GM23338 (cell line): ENCODE data around the gene NID2. TPM values are rescaled to one million over a fixed set of nuclear protein-coding genes. Genes with fewer than 3 reads are reported as not detected.

ENCODE experiments used
- ATAC-seq: fragments of 200-7000 bp; cut with Tn5 transposase; 3 replicates; pipeline ENCODE4 v1.9.1; 2020
- DNase-seq: peaks from one replicate; pipeline ENCODE4 v3.0.0-alpha.2; 2015; ENCODE audit warnings: low spot score
- H2AFZ ChIP-seq: fragments of 200-600 bp; sonication (generic); 2 replicates; pipeline ENCODE4 v1.8.0; 2016; ENCODE audit warnings: antibody characterized with exemption, mild to moderate bottlenecking, moderate library complexity
- H3F3A ChIP-seq: fragments of 200-600 bp; sonication (generic); replicated peaks from 2 replicates; pipeline ENCODE4 v1.8.0; 2017; ENCODE audit warnings: antibody characterized with exemption, mixed run types, low read depth
- H3K27ac ChIP-seq: fragments of 200-600 bp; sonication (generic); 2 replicates; pipeline ENCODE4 v1.6.1; 2016; ENCODE audit warnings: low read depth
- H3K27me3 ChIP-seq: fragments of 200-600 bp; sonication (generic); 2 replicates; pipeline ENCODE4 v1.8.0; 2016; ENCODE audit warnings: mild to moderate bottlenecking, mixed run types, moderate library complexity; ENCODE audit not compliant: insufficient read depth
- H3K36me3 ChIP-seq: fragments of 200-600 bp; sonication (generic); 2 replicates; pipeline ENCODE4 v1.8.0; 2016; ENCODE audit warnings: mild to moderate bottlenecking; ENCODE audit not compliant: insufficient read depth
- H3K4me1 ChIP-seq: fragments of 200-600 bp; sonication (generic); 2 replicates; pipeline ENCODE4 v1.8.0; 2016; ENCODE audit warnings: mild to moderate bottlenecking, moderate library complexity; ENCODE audit not compliant: insufficient read depth
- H3K4me2 ChIP-seq: fragments of 200-600 bp; sonication (generic); 2 replicates; pipeline ENCODE4 v1.7.1; 2017; ENCODE audit warnings: mixed run types
- H3K4me3 ChIP-seq: fragments of 200-600 bp; sonication (generic); 2 replicates; pipeline ENCODE4 v1.6.1; 2016; ENCODE audit warnings: mixed run types
- H3K79me2 ChIP-seq: fragments of 200-600 bp; sonication (generic); replicated peaks from 2 replicates; pipeline ENCODE4 v1.8.0; 2017; ENCODE audit warnings: mild to moderate bottlenecking; ENCODE audit not compliant: insufficient read depth
- H3K9me2 ChIP-seq: fragments of 200-600 bp; sonication (generic); 2 replicates; pipeline ENCODE4 v1.8.0; 2017; ENCODE audit not compliant: insufficient read depth
- H4K20me1 ChIP-seq: fragments of 200-600 bp; sonication (generic); replicated peaks from 2 replicates; pipeline ENCODE4 v1.8.0; 2017; ENCODE audit warnings: mild to moderate bottlenecking; ENCODE audit not compliant: insufficient read depth
- H3K27ac Mint-ChIP-seq: 2 replicates; pipeline ENCODE4 v1.8.0; 2020; ENCODE audit warnings: inconsistent platforms, mild to moderate bottlenecking, moderate library complexity, mixed read lengths
- H3K27me3 Mint-ChIP-seq: 3 replicates; pipeline ENCODE4 v1.8.0; 2022; ENCODE audit warnings: low read depth, mild to moderate bottlenecking, moderate library complexity, mixed read lengths, inconsistent platforms; ENCODE audit not compliant: insufficient read depth, poor library complexity
- H3K36me3 Mint-ChIP-seq: 3 replicates; pipeline ENCODE4 v1.8.0; 2021; ENCODE audit warnings: low read depth, mild to moderate bottlenecking, inconsistent platforms, moderate library complexity, mixed read lengths
- H3K4me1 Mint-ChIP-seq: 3 replicates; pipeline ENCODE4 v1.8.0; 2020; ENCODE audit warnings: mild to moderate bottlenecking, inconsistent platforms, mixed read lengths
- H3K4me3 Mint-ChIP-seq: 3 replicates; pipeline ENCODE4 v1.8.0; 2021; ENCODE audit warnings: moderate library complexity, mild to moderate bottlenecking, inconsistent platforms, mixed read lengths
- H3K9me3 Mint-ChIP-seq: 3 replicates; pipeline ENCODE4 v1.8.0; 2020; ENCODE audit warnings: moderate library complexity, mild to moderate bottlenecking, inconsistent platforms, mixed read lengths
- CREB1 ChIP-seq: fragments of 250-450 bp; sonication (Bioruptor Pico); IDR thresholded peaks from 2 replicates; pipeline ENCODE4 v1.5.0; 2020; ENCODE audit warnings: low read depth, mild to moderate bottlenecking, moderate library complexity
- EZH2 ChIP-seq: fragments of 200-600 bp; sonication (generic); IDR thresholded peaks from one replicate; pipeline ENCODE4 v1.8.0; 2017; ENCODE audit warnings: antibody characterized with exemption, mild to moderate bottlenecking, low read depth; ENCODE audit not compliant: unreplicated experiment
- EZH2phosphoT487 ChIP-seq: fragments of 200-600 bp; sonication (generic); IDR thresholded peaks from one replicate; pipeline ENCODE4 v1.8.1; 2018; ENCODE audit warnings: antibody characterized with exemption; ENCODE audit not compliant: unreplicated experiment
- JUNB ChIP-seq: IDR thresholded peaks from one replicate; pipeline ENCODE4 v1.6.1; 2016; ENCODE audit warnings: antibody characterized with exemption; ENCODE audit not compliant: unreplicated experiment
- NANOG ChIP-seq: IDR thresholded peaks from 2 replicates; pipeline ENCODE4 v1.6.1; 2016; ENCODE audit warnings: antibody characterized with exemption, borderline replicate concordance
- POLR2AphosphoS5 ChIP-seq: IDR thresholded peaks from 2 replicates; pipeline ENCODE4 v1.6.1; 2016; ENCODE audit warnings: antibody characterized with exemption, low read depth
- STAT1 ChIP-seq: IDR thresholded peaks from one replicate; pipeline ENCODE4 v1.6.1; 2016; ENCODE audit warnings: antibody characterized with exemption; ENCODE audit not compliant: unreplicated experiment
- ZNF114 ChIP-seq: fragments of 250-450 bp; sonication (Bioruptor Pico); IDR thresholded peaks from 2 replicates; pipeline ENCODE4 v1.5.0; 2020; ENCODE audit warnings: mild to moderate bottlenecking, moderate library complexity
- ZNF331 ChIP-seq: fragments of 250-450 bp; sonication (Bioruptor Pico); IDR thresholded peaks from 2 replicates; pipeline ENCODE4 v1.5.0; 2020; ENCODE audit warnings: low read depth, mild to moderate bottlenecking, moderate library complexity
- polyA plus RNA-seq: library from polyadenylated mRNA; unstranded; fragments of >200 nt; fragmentation: Nextera tagmentation; extraction: Ambion mirVana; gene quantifications from 2 replicates; pipeline ENCODE4 v1.2.1, GENCODE V29; 2016
- total RNA-seq: library from RNA; depleted of rRNA; stranded (reverse); fragments of >200 nt; shearing (Covaris generic); gene quantifications from 2 replicates; pipeline ENCODE4 v1.2.3, GENCODE V29; 2014
- TF ChIP-seq, protein P1 (sequence below): IDR thresholded peaks from 2 replicates; pipeline ENCODE4 v1.6.1; 2016; ENCODE audit warnings: antibody characterized with exemption
- TF ChIP-seq, protein P2 (sequence below): IDR thresholded peaks from one replicate; pipeline ENCODE4 v1.6.1; 2018; ENCODE audit warnings: antibody characterized with exemption; ENCODE audit not compliant: unreplicated experiment
- TF ChIP-seq, protein P3 (sequence below), 2 experiments: fragments of 200-600 bp in 1 of 2; sonication (generic) in 1 of 2; conservative IDR thresholded peaks; 2 replicates each; pipeline versions ENCODE4 v1.5.1 to v1.6.1; 2016 to 2017; ENCODE audit warnings: antibody characterized with exemption in 2 of 2, low read depth in 2 of 2, mild to moderate bottlenecking in 2 of 2, moderate library complexity in 1 of 2
- TF ChIP-seq, protein P4 (sequence below): fragments of 250-450 bp; sonication (Bioruptor Pico); IDR thresholded peaks from 2 replicates; pipeline ENCODE4 v1.5.0; 2020; ENCODE audit warnings: mild to moderate bottlenecking, moderate library complexity

NID2 gene
- total and polyA plus RNA-seq, 2 experiments from 2014 or later, result 4.3 to 10.4 TPM

DNA sequence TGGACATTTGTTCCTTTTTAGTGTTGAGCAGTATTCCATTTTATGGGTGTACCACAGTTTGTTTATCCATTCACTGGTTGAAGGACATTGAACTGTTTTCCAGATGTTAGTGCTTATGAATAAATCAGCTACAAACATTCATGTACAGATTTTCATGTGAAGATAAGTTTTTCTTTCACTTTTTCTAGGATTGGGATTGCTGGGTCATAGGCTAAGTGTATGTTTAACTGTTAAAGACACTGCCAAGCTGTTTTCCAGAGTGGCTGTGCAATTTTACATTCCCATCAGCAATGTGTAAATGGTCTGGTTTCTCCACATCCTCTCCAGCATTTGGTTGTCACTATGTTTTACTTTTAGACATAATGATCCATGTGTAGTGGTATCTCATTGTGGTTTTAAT, 14.0 kb upstream of the NID2 start:
- Mint-ChIP-seq H3K27ac (no peak overlapping the region), H3K4me1 (peaks cover 4% of the 10 kb centered on the region; the same call in 1 of the 3 replicates), H3K4me3 (no peak overlapping the region), H3K9me3 (peaks cover 8% of the 10 kb centered on the region; the same call in 2 of the 3 replicates), H3K27me3 (no peaks in the 10 kb centered on the region), H3K36me3 (no peaks in the 10 kb centered on the region)
- ATAC-seq (no peak), DNase-seq (no peak)
- Histone ChIP-seq H2AFZ (no peak overlapping the region), H3K27ac (no peak overlapping the region), H3K4me2 (no peak overlapping the region), H3K36me3 (no peaks in the 10 kb centered on the region), H3K9me2 (no peaks in the 10 kb centered on the region), H4K20me1 (no peaks in the 10 kb centered on the region), H3K79me2 (no peaks in the 10 kb centered on the region), H3K27me3 (no peaks in the 10 kb centered on the region), H3K4me3 (no peak overlapping the region), H3K4me1 (no peaks in the 10 kb centered on the region), H3F3A (no peaks in the 10 kb centered on the region)
- TF ChIP-seq ZNF114 (CRISPR knock-in tag) (no peak), CREB1 (CRISPR knock-in tag) (no peak), POLR2AphosphoS5 (no peak), JUNB (no peak), STAT1 (no peak), NANOG (no peak), EZH2 (no peak), EZH2phosphoT487 (no peak), ZNF331 (CRISPR knock-in tag) (no peak)
- TF ChIP-seq, protein P1, sequence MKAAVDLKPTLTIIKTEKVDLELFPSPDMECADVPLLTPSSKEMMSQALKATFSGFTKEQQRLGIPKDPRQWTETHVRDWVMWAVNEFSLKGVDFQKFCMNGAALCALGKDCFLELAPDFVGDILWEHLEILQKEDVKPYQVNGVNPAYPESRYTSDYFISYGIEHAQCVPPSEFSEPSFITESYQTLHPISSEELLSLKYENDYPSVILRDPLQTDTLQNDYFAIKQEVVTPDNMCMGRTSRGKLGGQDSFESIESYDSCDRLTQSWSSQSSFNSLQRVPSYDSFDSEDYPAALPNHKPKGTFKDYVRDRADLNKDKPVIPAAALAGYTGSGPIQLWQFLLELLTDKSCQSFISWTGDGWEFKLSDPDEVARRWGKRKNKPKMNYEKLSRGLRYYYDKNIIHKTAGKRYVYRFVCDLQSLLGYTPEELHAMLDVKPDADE, result no peak
- TF ChIP-seq, protein P2, sequence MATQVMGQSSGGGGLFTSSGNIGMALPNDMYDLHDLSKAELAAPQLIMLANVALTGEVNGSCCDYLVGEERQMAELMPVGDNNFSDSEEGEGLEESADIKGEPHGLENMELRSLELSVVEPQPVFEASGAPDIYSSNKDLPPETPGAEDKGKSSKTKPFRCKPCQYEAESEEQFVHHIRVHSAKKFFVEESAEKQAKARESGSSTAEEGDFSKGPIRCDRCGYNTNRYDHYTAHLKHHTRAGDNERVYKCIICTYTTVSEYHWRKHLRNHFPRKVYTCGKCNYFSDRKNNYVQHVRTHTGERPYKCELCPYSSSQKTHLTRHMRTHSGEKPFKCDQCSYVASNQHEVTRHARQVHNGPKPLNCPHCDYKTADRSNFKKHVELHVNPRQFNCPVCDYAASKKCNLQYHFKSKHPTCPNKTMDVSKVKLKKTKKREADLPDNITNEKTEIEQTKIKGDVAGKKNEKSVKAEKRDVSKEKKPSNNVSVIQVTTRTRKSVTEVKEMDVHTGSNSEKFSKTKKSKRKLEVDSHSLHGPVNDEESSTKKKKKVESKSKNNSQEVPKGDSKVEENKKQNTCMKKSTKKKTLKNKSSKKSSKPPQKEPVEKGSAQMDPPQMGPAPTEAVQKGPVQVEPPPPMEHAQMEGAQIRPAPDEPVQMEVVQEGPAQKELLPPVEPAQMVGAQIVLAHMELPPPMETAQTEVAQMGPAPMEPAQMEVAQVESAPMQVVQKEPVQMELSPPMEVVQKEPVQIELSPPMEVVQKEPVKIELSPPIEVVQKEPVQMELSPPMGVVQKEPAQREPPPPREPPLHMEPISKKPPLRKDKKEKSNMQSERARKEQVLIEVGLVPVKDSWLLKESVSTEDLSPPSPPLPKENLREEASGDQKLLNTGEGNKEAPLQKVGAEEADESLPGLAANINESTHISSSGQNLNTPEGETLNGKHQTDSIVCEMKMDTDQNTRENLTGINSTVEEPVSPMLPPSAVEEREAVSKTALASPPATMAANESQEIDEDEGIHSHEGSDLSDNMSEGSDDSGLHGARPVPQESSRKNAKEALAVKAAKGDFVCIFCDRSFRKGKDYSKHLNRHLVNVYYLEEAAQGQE, result no peak
- TF ChIP-seq, protein P3, sequence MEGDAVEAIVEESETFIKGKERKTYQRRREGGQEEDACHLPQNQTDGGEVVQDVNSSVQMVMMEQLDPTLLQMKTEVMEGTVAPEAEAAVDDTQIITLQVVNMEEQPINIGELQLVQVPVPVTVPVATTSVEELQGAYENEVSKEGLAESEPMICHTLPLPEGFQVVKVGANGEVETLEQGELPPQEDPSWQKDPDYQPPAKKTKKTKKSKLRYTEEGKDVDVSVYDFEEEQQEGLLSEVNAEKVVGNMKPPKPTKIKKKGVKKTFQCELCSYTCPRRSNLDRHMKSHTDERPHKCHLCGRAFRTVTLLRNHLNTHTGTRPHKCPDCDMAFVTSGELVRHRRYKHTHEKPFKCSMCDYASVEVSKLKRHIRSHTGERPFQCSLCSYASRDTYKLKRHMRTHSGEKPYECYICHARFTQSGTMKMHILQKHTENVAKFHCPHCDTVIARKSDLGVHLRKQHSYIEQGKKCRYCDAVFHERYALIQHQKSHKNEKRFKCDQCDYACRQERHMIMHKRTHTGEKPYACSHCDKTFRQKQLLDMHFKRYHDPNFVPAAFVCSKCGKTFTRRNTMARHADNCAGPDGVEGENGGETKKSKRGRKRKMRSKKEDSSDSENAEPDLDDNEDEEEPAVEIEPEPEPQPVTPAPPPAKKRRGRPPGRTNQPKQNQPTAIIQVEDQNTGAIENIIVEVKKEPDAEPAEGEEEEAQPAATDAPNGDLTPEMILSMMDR (conservative IDR thresholded peaks at IDR 0.05; ENCODE audit: low read depth in 2 of 2), result no peak
- TF ChIP-seq, protein P4, sequence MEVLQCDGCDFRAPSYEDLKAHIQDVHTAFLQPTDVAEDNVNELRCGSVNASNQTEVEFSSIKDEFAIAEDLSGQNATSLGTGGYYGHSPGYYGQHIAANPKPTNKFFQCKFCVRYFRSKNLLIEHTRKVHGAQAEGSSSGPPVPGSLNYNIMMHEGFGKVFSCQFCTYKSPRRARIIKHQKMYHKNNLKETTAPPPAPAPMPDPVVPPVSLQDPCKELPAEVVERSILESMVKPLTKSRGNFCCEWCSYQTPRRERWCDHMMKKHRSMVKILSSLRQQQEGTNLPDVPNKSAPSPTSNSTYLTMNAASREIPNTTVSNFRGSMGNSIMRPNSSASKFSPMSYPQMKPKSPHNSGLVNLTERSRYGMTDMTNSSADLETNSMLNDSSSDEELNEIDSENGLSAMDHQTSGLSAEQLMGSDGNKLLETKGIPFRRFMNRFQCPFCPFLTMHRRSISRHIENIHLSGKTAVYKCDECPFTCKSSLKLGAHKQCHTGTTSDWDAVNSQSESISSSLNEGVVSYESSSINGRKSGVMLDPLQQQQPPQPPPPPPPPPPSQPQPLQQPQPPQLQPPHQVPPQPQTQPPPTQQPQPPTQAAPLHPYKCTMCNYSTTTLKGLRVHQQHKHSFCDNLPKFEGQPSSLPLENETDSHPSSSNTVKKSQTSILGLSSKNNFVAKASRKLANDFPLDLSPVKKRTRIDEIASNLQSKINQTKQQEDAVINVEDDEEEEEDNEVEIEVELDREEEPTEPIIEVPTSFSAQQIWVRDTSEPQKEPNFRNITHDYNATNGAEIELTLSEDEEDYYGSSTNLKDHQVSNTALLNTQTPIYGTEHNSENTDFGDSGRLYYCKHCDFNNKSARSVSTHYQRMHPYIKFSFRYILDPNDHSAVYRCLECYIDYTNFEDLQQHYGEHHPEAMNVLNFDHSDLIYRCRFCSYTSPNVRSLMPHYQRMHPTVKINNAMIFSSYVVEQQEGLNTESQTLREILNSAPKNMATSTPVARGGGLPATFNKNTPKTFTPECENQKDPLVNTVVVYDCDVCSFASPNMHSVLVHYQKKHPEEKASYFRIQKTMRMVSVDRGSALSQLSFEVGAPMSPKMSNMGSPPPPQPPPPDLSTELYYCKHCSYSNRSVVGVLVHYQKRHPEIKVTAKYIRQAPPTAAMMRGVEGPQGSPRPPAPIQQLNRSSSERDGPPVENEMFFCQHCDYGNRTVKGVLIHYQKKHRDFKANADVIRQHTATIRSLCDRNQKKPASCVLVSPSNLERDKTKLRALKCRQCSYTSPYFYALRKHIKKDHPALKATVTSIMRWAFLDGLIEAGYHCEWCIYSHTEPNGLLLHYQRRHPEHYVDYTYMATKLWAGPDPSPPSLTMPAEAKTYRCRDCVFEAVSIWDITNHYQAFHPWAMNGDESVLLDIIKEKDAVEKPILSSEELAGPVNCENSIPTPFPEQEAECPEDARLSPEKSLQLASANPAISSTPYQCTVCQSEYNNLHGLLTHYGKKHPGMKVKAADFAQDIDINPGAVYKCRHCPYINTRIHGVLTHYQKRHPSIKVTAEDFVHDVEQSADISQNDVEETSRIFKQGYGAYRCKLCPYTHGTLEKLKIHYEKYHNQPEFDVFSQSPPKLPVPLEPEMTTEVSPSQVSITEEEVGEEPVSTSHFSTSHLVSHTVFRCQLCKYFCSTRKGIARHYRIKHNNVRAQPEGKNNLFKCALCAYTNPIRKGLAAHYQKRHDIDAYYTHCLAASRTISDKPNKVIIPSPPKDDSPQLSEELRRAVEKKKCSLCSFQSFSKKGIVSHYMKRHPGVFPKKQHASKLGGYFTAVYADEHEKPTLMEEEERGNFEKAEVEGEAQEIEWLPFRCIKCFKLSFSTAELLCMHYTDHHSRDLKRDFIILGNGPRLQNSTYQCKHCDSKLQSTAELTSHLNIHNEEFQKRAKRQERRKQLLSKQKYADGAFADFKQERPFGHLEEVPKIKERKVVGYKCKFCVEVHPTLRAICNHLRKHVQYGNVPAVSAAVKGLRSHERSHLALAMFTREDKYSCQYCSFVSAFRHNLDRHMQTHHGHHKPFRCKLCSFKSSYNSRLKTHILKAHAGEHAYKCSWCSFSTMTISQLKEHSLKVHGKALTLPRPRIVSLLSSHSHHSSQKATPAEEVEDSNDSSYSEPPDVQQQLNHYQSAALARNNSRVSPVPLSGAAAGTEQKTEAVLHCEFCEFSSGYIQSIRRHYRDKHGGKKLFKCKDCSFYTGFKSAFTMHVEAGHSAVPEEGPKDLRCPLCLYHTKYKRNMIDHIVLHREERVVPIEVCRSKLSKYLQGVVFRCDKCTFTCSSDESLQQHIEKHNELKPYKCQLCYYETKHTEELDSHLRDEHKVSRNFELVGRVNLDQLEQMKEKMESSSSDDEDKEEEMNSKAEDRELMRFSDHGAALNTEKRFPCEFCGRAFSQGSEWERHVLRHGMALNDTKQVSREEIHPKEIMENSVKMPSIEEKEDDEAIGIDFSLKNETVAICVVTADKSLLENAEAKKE, result no peak
